CD4-positive, alpha-beta T cell treated with Interleukin-6 at 100 ng/mL for 8 hours (primary cell): Measurements from ENCODE around the gene KIAA1191.
A peak's percentile ranks its signal among the peaks of the same experiment; 100 is the strongest.
"Not testable (repeated sequence)": the region's sequence is repeated elsewhere in the genome, so short reads cannot be mapped to it uniquely, and the experiment has no call there.

Experiments
- DNase-seq: peaks from one replicate; pipeline ENCODE4 v3.0.0-alpha.2; 2020; ENCODE audit warnings: mixed read lengths, low spot score

KIAA1191 gene, protein sequence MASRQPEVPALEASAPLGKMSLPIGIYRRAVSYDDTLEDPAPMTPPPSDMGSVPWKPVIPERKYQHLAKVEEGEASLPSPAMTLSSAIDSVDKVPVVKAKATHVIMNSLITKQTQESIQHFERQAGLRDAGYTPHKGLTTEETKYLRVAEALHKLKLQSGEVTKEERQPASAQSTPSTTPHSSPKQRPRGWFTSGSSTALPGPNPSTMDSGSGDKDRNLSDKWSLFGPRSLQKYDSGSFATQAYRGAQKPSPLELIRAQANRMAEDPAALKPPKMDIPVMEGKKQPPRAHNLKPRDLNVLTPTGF

DNA sequence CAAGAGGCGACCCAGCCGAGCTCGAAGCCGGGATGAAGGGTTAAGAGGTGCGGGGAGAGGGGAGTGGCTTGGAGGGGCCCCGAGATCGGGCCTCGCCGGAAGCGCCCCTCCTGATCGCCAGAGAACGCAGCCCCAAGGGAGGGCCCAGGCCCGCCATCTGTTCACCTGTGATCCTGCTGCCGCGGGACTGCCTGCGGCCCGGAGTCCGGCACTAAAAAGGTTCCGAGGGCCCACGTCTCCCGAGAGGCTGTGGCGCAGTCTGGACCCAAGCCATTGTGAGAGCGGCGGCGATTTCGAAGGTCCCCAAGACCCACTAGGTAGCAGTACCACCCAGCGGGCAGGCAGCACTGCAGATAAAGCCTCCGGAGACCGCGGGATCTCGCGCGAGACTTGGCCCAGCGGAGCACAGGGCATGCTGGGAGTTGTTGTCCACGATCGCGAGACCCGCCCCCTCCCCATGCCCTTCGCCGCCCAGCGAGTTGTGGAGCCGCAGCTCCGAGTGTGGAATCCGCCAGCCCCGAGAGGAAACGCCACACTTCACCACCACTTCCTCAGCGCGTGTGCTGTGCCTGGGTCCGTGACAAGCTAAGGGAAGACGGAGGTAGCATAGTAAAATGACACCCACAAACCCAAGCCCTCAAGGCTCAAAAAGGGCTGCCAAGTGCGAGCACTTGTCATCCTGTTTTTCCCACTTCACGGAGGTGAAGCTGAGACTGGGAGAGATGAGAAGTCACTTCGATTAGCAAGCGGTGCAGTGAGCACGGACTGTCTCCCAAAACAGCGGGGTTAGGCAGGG lies at the start of gene KIAA1191:
KIAA1191 (minus strand) TSS at position 328 of the 796 bp plus-strand sequence. CDS start 2,256 bp downstream, outside the sequence.
- DNase-seq: peak; percentile 95

DNA sequence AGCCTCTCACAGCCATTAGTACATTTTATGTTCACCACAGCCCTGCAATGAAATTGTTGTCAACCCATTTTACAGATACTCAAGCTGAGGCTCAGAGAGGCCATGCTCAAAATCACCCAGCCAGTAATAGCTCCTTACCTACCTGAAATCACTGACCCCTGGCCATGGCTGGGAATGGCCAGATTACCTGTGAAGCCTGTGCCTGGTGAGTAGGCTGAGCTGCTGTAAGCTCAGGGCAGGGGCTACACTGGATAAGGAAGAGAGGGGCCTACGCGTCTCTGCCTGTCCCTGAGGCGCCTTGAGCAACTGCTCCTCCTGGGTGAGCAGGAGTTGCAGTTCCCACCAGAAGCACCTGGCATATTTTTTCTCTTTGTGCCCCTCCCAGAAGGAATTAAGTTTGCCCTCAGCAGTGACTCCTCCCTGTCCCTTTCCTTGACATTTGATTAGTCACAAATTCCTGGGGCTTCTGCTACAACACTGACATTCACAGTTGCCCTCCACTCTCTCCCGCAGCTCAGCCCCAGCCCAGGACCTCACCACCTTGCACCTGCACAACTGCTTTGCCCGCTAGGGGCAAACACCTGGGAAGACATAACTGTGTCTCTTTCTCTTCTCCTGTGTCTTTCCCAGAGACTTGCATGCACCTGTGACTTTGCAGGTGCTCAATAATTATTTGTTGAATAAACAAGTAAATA lies 49.1 kb upstream of the KIAA1191 start:
- DNase-seq: no peak

DNA sequence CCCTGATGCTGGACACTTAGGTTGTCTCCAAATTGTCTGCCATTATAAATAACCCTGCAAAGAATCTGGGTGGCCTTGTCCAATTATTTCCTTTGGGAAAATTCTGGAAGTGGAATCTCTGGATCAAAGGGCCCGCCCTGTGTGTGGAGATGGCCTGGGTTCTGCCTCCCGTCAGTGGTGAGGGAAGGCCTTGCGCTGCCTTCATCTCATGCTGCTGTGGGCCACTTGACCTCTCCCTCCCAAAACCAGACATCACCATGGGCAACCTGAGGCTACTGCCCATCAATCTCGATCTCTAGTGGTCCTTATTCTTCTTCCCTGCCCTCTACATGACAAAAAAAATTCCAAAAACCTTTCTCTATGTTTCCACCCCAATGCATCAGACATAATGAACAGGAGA lies 48.2 kb upstream of the KIAA1191 start:
- no peak for DNase-seq

DNA sequence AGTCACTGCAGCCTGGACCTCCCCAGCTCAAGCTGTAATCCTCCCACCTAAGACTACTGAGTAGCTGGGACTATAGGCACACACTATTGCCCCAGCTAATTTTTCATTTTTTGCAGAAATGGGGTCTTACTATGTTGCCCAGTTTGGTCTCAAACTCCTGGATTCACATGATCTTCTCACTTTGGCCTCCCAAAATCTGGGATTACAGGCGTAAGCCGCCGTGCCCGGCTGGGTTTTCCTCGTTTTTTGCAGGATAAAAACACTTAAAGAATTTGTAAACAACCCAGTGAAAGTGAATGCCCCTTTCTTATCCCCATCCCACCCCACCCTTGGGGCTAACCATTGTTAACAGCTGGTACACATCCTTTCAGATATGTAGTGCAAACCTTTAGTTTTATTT lies 47.0 kb upstream of the KIAA1191 start:
- DNase-seq: no peak

DNA sequence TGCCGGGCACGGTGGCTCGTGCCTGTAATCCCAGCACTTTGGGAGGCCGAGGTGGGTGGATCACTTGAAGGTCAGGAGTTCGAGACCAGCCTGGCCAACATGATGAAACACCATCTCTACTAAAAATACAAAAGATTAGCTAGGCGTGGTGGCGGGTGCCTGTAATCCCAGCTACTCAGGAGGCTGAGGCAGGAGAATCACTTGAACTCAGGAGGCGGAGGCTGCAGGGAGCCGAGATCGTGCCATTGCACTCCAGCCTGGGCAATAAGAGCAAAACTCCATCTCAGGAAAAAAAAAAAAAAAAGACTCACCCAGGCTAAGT lies 46.6 kb upstream of the KIAA1191 start:
- not testable (repeated sequence) for DNase-seq

DNA sequence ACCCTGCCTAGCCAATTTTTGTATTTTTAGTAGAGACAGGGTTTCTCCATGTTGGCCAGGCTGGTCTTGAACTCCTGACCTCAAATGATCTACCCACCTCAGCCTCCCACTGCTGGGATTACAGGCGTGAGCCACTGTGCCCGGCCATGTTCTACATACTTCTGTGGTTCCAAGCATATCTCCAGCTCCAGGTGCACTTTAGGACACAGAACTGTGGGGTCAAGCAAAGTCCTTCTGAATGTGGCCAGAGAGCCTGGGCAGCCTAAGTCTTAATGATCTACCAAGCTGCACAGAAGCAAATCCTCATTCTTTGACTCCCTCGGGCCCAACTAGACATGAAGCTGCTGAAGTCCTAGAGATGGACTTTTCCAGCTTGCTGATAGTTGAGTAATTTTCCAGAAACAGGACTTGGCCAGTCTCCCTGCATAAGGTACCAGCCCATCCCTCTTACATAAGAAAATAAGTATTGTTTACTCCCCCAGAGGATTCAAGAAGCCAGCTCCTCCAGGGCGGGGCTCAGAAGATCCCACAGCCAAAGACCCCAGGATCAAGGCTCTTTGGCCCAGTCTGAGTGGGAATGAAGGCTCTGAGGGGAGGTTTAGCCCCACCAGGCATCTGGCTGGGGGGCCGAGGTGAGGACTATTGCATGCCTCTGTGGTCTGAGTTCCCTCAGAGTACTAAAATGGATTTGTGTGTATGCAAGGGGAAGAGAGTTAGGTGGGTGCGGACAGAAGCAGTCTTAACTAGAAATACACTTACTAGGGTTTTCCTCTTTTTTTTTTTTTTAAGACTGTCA lies 46.1 kb upstream of the KIAA1191 start:
- DNase-seq: no peak

DNA sequence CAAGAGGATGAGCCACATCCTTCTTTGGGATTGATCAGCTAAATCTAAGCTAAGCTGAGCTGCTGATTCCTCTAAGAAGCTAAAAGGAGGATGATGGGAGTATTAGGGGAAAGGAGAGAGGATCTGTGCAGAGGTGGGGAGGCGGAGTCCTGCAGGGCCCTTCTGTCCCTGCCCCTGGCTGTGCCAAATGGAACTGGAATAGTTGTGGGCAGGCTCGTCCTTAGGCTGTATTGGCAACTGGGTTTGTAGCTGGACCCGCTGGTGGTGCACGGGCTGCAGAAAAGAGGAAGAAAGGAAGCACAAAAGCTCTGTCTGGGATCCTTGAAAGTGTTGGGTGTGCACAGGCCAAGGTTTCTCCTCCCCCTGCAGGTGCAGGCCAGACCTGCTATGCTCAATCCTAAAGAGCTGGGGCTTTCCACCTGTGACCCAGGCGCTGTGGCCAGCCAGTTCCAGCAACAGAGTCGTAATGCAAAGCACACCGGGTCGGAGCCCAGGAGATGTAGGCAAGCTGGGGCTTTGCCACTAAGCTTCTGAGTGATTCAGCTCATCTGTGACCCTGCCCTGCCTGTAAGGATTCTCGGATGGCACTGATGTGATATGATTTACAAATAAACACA lies 45.0 kb upstream of the KIAA1191 start:
- DNase-seq: no peak

DNA sequence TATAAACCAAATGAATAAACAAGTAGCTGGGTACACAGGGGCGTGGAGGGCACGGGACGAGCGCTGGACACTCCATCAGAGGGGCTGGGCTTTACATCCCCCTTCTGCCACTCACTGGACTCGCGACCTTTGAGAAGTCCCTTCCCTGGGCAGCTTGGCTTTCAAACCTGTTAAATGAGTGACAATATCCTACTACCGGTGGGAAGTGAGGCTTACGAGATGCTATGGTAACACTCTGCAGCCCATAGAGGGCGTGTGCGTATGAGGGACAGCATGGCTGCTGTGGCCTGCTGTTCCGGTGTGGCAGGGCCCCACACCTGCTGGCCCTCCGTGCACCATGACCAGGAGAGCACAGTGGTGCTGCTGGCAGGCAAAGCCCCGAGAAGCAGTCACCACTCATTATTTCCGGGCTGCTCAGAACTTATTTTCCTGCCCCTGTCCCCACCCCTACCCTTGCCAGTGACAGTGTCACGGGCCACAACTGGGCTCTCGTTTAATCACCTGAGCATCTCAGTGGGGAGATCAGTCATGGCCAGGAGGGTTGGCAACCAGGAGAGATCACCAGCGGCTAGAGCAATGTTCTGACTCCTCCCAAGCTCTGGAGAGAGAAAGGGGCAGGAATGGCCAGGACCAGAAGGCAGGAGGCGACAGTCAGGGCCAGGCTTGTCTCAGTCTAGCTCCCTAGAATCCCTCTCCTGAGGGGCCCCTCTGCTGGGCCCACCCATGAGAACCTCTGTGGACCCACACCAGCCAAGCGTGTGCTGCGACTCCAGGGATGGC lies 44.3 kb upstream of the KIAA1191 start:
- no peak for DNase-seq

DNA sequence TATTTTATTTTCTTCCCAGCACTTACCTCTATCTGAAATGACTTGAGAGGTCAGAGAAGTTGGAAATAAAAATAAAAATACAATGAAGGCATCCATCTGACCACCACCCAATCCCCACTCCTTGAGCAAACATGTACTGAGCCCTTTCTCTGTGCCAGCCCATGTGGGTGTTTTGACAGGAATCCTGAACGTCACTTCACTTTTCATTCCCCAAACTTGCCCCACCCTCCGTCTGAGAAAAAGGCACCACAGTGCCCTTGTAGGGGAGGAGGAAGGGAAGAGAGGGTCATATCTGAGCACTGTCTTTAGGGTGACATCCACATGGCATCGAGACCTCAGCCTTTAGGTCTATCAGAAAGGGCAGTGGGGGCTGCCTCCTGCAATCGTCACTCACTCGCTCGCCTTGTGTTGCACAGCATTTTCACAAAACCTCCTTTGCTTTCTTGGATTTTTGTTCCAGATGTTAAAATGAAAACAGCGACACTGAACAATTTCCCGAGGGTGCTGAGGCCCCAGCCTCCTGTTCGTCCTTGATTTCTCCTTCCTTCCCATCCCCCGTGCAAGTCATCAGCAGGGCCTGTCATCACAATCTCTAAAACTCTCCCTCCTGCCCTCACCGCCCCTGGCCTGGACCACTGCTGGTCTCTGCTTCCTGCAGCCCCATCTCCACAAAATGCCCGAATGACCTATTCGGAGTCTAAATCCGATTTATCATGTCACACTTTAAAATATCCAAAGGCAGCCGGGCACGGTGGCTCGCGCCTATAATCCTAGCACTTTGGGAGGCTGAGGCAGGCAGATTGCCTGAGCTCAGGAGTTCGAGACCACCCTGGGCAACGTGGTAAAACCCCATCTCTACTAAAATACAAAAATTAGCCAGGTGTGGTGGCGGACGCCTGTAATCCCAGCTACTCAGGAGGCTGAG lies 40.0 kb upstream of the KIAA1191 start:
- no peak for DNase-seq

DNA sequence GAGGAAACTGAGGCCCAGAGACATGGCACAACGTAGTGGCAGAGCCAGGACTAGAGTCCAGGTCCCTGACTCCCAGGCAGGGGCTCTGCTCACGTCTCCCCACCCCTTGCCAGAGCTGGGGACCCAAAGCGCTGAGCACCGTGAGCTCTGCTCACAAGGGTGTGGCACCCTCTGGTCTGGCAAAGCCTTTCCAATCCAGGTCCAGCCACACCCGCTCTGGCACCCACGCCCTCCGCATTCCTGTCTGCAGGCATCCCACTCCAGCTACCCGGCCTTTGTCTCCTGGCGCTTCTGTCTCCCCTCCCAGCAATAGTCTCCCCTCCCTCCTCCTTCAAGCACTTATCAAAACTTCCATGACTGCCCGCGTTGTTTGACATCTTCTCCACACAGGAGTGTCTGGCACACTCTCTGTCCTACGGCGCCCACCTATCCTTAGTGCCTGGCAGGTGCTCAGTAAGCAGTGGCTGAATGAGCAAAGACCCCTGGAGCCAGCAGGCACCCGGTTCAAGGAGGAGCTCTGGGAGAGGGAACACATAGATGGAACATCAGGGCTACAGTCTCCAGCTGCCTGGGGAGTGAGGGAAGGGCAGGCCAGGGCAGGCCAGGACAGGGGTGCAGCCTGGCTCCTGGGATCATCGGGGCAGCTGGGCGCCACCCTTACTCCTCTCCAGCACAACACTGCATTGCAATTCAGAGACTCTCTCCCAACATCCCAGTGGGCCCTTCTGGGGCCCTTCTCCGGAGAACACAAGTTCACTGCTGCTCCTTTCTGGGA lies 39.0 kb upstream of the KIAA1191 start:
- no peak for DNase-seq

DNA sequence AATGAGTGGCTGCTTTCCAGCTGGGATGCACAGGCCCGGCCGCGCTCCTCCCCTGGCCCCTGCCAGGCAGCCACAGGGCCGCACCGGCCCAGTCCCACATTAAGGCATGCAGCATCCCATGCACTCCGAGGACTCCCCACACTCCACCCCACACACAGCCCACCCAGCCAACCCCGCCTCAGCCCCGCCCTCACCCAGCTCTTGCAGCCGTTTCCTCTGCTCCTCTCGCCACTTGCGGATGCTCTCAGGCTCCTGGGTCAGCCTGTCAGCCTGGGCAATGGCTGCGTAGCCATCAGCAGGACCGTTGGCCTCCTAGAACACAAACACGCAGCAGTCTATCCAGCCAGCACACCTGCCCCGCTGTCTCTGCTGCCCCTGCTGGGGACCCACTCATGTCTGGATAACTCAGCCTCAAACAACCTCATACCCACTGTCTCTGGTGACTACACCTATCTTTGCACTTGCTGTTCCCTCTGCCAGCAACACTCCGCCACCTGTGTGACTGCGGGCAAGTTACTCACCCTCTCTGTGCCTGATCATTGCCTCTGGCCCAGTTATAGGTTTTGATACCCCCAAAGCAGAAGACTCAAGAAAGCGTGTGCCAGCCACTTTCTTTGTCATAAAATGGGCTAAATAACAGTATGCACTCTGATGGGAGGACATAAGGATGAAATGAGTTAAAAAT lies 36.3 kb upstream of the KIAA1191 start:
- no peak for DNase-seq

DNA sequence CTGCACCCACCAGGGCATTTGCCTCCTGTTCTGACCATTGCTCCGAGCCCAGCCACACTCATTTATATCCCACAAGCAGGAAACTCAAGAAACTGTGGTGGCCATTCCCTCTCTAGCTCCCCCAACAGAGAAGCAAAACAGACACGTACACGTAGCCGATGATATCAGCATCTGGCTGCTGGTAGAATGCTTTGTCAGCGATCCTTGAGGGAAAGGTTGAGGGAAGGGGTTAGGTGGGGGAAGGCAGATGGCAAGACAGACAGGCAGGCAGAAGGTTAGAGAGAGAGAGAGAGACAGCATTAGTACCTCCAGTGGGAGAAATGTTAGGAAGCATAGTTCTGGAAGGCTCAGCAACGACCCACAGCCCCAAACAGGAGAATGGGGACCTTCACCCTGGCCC lies 34.8 kb upstream of the KIAA1191 start:
- no peak for DNase-seq

DNA sequence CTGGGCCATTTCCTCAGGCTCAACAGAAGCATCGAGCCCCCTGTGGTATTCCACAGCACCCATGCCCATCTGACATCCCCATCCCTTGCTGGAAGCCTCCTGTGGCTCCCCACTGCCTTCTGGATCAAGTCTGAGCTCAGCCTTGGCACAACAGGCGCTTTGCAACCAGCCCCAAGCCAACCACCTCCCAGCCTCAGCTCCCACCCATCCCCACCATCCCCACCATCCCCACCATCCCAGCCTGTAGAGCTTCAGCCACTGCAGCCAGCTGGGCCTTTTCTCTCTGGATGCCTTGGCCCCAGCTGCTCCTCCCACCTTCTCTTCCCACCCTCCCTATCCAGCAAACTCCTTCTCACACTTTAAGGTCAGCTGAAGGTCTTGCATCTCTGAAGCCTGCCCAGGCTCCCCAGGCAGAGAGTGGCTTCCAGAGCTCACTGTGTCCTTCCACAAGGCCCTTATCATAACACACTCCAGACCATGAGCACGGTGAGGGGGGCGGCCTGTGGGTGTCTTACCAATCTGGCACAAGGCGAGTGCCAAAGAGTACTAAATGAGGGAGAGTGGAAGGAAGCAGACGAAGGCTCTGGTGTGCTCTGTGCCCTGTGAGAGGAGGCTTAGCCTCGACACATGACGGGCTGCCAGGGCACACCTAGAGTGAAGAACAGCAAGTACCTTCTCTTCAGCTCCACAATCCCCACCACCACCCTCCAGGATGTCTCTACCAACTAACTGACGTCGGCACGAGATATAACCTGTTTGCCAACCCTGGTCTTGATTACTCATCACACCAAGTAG lies 33.5 kb upstream of the KIAA1191 start:
- DNase-seq: no peak

DNA sequence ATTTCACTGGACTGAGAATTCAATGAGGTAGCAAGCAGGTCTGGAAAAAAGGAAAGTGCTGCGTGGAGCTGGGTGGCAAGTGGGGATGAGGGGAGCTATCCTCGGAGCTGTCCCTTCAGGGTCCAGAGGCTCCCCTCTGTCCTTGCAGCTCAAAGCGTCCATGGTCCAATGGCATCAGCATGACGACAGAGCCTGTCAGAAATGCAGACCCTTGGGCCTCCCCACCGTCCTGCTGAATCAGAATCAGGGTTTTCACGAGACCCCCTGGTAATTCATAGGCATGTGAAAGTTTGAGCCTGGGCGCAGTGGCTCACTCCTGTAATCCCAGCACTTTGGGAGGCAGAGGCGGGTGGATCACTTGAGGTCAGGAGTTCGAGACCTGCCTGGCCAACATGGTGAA lies 32.5 kb upstream of the KIAA1191 start:
- no peak for DNase-seq

DNA sequence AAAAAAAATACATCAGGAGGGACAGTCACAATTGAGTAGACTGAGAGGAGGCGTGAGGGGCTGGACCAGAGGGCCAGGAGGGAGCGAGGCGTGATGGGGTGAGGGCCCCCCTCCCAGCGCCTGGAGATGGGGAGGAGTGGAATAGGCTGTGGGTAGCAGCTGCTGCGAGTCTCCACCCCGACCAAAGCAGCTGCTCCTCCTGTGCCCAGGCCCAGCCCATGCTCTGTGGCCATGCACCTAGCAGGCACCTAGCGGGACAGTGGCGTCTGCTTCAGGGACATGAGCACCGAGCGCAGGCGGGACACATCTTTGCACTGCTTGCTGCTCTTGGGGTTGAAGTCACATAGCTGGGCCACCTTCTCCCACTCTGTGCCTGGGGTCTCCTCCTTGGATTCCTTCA lies 31.0 kb upstream of the KIAA1191 start:
- DNase-seq: no peak

DNA sequence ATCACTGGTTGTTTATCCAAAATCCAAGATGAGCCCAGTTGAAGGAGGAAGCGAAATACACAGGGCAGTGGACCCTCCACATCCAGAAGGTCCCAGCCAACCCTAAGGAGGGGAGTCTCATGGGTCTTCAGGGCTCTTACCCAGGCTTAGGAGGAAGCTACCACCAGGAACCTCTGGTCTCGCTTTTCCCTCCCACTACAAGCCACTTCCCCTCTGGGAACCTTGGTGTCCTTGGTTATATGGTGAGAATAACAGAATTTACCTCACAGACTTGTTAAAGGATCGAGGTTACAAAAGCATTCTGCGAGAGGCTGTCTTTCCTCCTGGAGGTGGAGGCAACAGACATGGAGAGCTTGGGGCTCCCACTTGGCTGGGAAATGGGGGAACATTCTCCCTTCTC lies 30.4 kb upstream of the KIAA1191 start:
- DNase-seq: no peak

DNA sequence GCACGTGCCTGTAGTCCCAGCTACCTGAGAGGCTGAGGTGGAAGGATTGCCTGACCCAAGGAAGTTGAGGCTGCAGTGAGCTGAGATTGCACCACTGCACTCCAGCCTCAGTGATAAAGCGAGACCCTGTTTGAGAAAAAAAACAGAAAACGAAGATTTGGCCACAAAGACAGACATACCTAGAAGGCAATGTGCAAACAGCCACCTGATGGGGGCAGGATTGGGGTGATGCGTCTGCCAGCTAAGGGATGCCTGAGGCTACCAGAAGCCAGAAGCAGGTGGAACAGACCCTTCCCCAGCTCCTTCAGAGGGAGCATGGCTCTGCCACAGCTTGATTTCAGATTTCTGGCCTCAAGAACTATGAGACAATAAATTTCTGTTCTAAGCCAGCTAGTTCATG lies 29.9 kb upstream of the KIAA1191 start:
- no peak for DNase-seq
